WTC11 (cell line): ENCODE measurements around the gene MIEF1.

Experiments
- CTCF ChIP-seq: fragments of 200-600 bp; IDR thresholded peaks from 2 replicates; pipeline ENCODE4 v1.8.0; 2022; ENCODE audit warnings: antibody characterized with exemption
- MXD4 ChIP-seq: fragments of 250-450 bp; sonication (Bioruptor Pico); IDR thresholded peaks from 2 replicates; pipeline ENCODE4 v1.8.0; 2021; ENCODE audit warnings: mild to moderate bottlenecking, moderate library complexity, borderline replicate concordance
- RELA ChIP-seq: sonication (generic); formaldehyde crosslinking; IDR thresholded peaks from 2 replicates; pipeline ENCODE4 v1.8.1; 2022; ENCODE audit warnings: missing genetic modification reagents, mild to moderate bottlenecking, borderline replicate concordance
- TCF7 ChIP-seq: sonication (generic); formaldehyde crosslinking; IDR thresholded peaks from 2 replicates; pipeline ENCODE4 v1.8.0; 2022; ENCODE audit warnings: mild to moderate bottlenecking, low read depth, missing genetic modification reagents, moderate library complexity

- TF ChIP-seq TCF7 (CRISPR knock-in tag) (peak; percentile 66; the same call in 1 of the 2 replicates), MXD4 (no peak), CTCF (no peak), RELA (CRISPR knock-in tag) (no peak; the same call in 1 of the 2 replicates)
Observed at GRCh38 chr22:39520226-39521105, 18.4 kb downstream of the MIEF1 start, which contains the start of gene ATF4.
